Endometrium (tissue), 2 donors: ENCODE results near the gene SOX8.

Experiments used
- FAIRE-seq: peaks from 2 replicates; lab custom pipeline; 2012; peaks lifted over from hg19 to GRCh38; lab: Jason Lieb, UNC
- donor health status: control.
- donor health status: control.

The SOX8 gene

DNA sequence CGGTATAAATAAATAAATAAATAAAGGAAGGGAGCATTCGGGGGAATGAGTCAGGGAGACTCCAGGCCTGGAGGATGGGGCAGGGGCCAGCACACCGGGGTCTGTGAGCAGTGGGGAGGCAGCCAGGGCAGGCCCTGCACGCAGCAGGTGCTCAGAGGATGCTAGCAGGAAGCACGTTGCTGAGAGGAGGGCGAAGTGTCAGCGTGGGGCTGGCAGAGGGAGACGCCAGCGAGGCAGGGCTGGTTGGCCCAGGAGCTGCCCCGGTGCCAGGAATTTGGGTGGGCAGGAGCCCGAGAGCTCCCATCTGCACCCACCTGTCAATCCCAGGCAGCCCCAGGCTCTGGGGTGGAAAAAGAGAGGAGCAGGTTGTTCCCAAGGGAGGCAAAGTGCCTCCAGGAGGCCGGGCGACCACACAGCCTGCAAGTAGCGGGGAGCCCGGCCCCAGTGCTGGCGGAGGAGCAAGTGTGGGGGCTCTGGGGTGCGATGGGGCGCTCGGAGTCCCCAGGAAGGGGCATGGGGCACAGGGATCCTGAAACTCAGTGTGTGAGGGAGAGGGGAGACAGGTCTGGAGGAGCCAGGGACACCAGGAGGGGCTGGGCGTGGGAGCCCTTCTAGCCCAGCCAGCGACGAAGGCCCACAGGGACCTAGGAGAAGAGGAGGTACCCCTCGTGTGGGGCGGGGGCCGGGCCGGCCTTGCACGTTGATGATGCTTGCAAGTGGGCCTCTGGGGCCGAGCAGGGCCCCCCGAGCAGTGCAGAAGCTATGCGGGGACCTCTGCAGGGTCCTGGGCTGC, 28.0 kb downstream of the SOX8 start:
- no peak for FAIRE-seq

GRCh38 chr16:1010251-1010650, 28.7 kb downstream of the SOX8 start:
- FAIRE-seq, result no peak

DNA sequence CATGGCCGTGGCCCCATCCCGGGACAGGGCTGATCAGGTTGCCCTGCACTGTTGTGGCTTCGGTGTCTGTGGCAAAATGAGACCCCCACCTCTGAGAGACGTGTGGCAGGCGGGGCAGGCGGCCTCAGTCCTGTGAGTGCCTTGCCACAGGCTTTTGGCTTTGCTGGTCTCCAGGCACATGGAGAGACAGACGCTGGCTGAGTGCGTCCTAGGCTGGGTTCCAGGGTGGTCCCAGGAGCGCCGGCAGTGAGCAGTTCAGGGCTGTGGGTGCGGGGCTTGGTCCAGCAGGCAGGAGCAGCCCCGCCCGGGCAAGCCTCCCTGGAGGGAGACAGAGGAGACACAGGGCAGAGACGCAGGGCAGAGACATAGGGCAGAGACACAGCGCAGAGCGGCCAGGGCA, 29.2 kb downstream of the SOX8 start:
- no peak for FAIRE-seq

- FAIRE-seq, result no peak
Observed at GRCh38 chr16:1011316-1012082, 29.9 kb downstream of the SOX8 start.

DNA sequence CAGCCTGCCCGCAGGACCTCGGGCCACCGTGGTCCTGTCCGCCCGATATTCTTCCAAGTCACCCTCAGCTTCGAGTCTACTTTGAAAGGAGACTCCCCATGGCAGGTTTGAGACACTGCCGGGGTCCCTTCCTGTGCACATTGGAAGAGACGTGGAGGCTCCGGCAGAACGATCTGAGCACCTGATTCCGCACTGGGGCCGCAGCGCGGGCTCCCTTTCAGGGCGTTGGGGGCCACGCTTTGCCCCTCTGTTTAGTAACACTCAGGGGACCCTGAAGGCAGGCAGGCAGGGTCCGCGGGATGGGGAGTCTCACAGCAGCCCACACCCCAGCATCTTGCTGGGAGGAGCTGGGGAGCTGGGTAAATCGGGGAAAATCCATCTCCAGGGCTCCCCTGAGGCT, 30.6 kb downstream of the SOX8 start:
- no peak for FAIRE-seq

GRCh38 chr16:1012722-1013592, 31.4 kb downstream of the SOX8 start:
- no peak for FAIRE-seq

DNA sequence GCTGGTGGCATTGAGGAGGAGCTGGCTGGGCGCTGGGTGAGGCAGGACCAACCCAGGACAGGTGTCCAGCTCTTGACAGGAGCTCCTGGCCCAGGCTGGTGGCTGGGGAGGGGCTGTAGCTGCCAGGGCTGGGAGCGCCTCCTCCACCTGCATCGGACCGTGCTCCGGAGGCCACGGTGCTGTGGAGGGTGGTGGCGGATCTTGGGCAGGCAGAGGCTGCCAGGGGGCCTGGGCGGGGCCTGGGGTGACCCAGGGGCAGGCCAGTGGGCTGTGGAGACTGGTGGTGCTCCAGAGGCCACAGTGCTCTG, 32.0 kb downstream of the SOX8 start:
- FAIRE-seq, result no peak

- no peak for FAIRE-seq
Observed at GRCh38 chr16:1014221-1014620, 32.7 kb downstream of the SOX8 start.

DNA sequence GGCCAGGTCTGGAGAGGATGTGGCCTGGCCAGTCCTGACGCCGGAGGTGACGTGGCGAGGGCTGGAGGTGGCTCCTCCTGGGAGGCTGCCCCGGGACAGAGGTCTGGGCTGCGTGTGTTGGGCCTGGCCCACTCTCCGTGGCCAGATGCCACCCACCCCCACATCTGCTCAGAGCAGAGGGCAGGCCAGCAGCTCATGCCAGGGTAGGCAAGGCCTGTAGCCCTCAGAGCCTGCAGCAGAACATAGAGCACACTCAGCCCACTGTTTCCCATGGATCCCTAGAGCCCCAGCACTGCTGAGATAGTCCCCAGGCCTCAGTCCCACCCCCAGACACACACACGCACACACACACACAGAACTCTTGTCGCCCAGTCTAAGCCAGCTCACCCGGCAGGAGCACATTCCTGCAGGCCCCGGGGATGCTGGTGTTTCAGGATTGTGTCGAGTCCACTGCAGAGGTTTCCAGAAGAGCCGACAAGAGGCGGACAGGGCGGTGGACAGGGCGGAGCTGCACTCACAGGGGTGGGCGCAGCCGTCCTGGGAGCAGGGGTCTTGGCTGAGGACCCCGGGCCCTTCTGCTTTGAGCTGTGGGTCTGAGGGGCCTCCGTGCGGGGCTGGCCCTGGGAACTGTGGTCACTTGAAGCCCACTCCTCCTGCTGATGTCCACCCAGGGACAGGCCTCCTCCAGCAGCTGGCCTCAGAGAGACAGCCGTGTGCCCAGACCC, 33.4 kb downstream of the SOX8 start:
- no peak for FAIRE-seq

DNA sequence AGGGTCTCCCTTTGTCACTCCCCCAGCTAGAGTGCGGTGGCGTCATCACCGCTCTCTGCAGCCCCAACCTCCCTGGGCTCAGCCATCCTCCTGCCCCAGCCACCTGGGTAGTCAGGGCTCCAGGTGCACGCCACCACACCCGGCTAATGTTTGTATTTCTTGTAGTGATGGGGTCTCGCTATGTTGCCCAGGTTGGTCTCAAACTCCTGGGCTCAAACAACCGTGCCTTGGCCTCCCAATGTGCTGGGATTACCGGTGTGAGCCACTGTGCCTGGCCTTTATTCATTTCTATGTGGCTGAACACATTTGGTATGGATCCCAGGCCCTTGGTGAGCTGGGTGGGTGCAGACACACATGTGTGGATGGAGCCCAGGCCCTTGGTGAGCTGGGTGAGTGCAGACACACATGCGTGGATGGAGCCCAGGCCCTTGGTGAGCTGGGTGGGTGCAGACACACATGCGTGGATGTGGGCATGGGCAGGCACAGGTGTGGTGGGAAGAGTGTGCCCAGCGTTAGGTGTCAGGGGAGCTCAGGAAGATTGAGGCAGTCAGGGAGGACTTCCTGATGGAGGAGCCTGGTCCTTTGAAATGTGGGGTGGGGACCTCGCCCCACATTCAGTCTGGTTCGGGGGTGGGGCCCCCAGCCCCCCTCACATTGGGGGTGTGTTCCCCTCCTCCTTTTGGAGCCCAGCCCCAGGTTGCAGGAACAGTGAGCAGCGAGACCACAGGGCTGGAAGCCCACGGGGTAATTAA, 37.1 kb downstream of the SOX8 start:
- FAIRE-seq, result no peak

DNA sequence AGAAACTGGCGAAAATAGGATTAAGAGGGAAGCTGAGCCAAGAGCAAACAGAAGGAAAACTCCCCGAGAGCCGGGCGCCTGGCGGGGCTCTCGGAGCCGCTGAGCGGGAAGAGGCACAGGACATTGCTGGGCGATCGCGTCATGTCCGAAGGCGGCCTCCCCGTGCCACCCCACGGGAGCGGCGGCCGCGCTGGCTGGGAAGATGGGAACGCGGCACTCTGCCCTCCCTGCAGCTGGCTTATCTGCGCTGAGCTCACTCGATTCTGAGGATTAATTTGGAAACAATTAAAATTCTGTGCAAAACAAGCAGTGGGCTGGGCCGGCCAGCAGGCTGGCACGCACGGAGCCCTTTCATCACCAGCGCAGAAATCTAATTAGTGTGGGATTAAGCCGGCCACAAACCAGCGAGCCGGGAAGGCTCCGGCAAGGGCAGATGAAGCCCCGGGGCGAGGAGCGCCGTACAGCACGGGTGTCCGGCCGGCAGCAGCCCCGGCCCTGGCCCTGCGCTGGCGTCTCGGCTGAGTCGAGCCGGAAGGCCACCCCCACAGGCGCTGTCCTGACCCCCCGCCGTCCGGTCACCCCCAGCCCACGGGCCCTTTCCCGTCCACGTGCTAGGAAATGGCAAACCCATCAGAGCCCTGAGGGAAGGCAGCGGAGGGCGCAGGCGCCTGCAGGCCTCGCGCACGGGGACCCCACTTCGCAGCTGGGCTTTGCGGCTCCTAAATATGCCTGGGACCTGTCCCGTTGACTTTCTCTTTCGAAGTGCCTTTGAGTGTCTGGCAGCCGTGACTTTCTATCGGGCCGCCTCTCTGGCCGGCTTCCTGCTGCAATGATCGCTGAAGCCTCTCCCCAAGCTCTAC, 37.9 kb downstream of the SOX8 start:
- no peak for FAIRE-seq

- FAIRE-seq, result no peak
Observed at GRCh38 chr16:1020091-1020399, 38.5 kb downstream of the SOX8 start.

DNA sequence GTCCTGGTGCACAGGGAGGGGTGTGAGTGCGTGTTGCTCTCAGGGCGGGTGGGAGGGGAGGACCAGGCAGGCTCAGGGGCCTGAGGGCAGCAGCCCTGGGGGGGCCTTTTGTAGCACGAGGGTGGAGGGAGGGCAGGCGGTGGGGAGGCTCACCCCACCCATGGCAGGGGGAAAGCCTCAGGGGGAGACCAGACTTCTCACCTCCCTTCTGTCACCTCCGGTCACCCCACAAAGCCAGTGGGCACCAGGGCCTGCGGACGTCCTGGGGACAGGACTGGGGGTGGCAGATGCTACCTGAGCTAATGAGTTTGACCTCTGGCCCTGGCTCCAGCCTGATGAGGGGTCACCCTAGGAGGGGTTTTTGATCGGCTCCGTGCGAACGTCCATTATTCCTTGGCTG, 39.0 kb downstream of the SOX8 start:
- no peak for FAIRE-seq

GRCh38 chr16:1021553-1022160, 40.1 kb downstream of the SOX8 start:
- no peak for FAIRE-seq

DNA sequence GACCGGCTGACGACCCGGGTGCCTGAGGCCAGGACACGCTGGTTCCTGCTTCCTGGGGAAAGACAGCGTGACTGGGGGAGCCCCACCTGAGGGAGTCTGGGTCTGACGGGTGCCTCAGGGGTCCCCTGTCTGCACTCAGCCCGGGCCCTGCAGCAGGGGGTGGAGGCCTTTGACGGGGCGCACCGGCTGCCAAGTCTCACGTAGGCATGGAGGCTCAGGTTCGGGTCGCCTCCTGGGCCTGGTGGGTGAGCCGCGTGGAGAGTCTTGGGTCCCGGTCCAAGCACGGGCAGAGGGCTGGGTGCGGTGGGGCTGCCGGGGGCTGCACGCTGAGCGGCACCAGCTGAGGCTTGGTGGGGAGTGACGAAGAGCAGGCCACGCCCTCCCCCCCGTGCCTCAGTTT, 40.9 kb downstream of the SOX8 start:
- FAIRE-seq, result no peak

DNA sequence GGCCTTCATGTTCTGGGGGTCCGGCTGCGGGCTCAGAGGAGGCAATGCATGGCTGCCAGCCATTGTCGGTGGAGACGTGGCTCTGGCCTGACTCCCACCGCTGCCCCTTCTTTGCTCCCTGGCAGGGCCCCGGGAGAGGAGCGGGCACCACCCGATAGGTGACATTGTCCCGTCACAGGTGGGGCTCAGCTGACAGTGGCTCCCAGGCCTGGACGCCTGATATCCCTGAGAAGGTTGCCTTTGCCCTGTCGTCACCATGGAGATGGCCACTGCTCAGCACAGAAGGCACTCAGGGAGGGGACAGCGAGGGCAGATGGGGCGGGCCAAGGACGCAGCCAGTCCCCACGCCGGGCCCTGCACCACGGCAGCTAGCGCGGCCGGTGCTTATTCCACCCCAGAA, 42.6 kb downstream of the SOX8 start:
- FAIRE-seq, result no peak

DNA sequence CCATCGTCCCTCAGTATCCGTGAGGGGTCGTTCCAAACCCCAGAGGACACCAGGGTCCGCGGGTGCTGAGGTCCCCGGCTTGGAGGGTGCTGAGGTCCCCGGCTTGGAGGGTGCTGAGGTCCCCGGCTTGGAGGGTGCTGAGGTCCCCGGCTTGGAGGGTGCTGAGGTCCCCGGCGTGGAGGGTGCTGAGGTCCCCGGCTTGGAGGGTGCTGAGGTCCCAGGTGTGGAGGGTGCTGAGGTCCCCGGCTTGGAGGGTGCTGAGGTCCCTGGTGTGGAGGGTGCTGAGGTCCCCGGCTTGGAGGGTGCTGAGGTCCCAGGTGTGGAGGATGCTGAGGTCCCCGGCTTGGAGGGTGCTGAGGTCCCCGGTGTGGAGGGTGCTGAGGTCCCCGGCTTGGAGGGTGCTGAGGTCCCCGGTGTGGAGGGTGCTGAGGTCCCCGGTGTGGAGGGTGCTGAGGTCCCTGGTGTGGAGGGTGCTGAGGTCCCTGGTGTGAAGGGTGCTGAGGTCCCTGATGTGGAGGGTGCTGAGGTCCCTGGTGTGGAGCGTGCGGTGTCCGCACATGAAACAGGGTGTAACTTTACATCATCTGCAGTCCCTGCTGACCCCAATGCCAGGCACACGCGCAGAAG, 43.7 kb downstream of the SOX8 start:
- peak; percentile 83 for FAIRE-seq

DNA sequence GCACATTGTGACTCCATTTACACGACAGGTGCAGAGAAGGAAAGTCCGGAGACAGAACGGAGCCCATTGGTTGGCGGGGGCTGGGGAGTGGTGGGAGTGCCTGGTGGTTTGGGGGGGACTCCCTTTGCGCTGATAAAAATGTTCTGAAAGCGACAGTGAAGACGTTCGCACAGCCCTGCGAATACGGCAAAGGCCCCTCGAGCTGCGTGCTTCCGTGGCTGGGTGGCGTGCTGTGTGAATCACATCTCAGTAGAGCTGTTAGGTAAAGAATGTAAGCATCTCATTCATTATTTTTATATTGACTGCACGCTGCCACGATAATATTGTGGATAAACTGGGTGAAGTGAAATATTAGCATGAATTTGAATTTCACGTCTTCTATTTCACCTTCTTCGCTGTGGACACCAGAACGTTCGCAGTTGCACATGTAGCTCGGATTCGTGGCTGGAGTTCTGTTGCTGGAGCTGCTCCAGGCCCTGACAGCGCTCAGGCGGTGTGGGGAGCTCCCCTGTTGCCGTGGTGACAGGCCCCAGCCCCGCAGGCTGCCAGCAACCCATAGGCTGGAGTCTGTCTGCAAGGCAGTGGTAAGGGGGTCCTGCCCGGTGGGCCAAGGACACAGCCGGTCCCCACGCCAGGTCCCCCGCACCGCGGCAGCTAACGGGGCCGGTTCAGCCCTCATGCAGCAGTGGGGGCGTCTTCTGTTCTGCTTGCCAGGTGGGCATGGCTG, 44.6 kb downstream of the SOX8 start:
- no peak for FAIRE-seq
